HG03575 (cell line): ENCODE results near the gene MUCL1.
"Not testable (repeated sequence)": the region's sequence is repeated elsewhere in the genome, so short reads cannot be mapped to it uniquely, and the experiment has no call there.

Experiments used
- ATAC-seq: cut with Tn5 transposase; IDR thresholded peaks from one replicate; pipeline ENCODE4 v1.9.1; 2021; ENCODE audit not compliant: unreplicated experiment, insufficient number of reproducible peaks, low FRiP score; ENCODE audit errors: extremely low read depth

Gene MUCL1

GRCh38 chr12:54888428-54888827 is 34.1 kb downstream of the MUCL1 start:
- not testable (repeated sequence) for ATAC-seq

DNA sequence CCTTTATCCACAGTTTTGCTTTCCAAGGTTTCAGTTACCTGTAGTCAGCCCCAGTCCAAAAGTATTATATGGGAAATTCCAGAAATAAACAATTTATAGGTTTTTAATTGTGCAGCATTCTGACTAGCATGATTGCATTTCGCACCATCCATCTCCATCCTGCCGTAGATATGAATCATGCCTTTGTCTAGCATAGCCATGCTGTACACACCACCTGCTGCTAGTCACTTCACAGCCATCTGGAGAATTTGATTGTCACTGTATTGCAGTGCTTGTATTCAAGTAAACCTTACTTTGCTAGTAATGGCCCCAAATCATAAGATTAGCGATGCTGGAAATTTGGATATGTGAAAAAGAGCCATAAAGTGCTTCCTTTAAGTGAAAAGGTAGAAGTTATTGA is 36.0 kb downstream of the MUCL1 start:
- ATAC-seq = no peak

- no peak for ATAC-seq
Measured at GRCh38 chr12:54891717-54892478, 37.6 kb downstream of the MUCL1 start.
